GM19397 (cell line): ENCODE measurements around the gene SASH3.

ENCODE experiments used
- ATAC-seq: cut with Tn5 transposase; IDR thresholded peaks from one replicate; pipeline ENCODE4 v1.9.1; 2021; ENCODE audit warnings: mild to moderate bottlenecking, moderate library complexity; ENCODE audit not compliant: unreplicated experiment

SASH3 gene

DNA sequence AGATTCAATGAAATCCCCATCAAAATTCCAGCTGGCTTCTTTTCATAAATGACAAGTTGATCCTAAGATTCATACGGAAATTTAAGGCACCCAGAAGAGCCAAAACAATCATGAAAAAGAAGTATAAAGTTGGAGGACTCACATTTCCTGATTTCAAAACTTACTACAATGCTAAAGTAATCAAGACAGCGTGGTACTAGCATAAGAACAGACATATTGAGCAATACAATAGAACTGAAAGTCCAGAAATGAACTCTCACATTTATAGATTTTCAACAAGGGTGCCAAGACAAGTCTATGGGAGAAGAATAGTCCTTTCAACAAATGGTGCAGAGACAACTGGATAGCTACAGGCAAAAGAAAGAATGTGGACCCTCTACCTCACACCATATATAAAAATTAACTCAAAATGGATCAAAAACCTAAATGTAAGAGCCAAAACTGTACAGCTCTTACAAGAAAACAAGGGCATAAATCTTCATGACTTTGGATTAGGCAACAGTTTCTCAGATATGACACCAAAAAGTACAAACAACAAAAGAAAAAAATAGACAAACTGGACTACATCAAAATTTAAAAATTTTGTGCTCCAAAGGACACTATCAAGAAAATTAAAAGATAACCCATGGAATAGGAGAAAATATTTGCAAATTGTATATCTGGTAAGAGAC lies 28.5 kb downstream of the SASH3 start:
- ATAC-seq = no peak

DNA sequence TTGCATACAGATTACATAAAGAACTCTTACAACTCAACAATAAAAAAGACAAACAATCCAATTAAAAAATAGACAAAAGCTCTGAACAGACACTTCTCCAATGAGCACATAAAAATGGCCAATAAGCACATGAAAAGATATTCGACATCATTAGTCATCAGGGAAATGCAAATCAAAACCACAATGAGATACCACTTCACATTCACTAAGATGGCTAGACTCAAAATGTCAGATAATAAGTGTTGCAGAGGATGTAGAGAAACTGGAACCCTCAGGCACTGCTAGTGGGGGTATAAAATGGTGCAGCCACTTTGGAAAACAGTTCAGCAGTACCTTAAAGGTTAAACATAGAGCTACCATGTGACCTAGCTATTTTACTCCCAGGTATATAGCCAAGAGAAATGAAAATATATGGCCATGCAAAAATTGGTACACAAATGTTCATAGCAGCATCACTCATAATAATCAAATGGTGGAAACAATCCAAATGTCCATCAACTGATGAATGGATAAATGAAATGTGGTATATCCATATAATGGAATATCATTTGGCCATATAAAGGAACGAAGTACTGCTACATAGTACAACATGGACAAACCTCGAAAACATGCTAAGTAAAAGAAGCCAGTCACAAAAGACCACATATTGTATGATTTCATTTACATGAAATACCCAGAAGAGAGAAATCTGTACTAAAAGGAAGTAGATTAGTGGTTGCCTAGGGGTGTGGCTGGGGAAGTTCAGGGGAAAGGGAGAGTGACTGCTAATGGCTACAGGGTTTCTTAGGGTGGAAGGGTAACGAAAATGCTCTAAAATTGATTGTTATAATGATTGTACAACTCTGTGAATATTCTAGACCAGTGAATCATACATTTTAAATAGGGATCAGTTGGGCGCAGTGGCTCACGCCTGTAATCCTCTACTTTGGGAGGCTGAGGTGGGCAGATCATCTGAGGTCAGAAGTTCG lies 29.4 kb downstream of the SASH3 start:
- no peak for ATAC-seq

DNA sequence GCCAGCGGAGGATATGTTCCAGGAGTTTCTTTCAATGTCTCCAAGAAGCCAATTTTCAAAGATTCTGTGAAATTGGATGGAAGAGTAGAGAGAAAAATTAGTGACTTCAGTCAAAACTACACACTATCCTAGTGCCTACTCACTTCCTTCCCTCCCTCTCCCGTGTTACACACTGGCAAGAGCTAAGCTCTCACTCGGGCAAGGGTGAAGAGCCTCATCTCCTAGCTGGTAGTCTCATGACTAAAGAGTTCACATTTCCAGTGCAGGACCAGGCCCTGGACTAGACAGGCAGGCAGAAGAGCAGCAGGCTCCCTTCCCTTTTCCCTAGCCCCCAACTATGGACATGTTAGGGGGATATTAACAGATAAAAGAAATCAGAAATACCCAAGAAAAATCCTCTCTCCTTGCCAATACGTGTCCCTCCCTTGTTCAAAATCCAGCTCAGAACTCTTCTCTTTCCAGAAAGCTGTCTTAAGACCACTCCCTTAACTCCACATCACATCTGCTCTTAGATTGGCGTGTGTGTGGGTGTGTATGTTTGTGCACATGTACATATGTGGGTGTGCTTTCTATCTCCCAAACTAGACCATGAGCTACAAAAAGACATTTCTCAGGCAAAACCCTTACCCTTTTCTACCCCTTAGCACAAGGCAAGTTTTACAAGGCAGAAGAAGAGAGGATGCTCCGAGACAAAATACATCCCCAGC lies 34.1 kb downstream of the SASH3 start:
- ATAC-seq = no peak

DNA sequence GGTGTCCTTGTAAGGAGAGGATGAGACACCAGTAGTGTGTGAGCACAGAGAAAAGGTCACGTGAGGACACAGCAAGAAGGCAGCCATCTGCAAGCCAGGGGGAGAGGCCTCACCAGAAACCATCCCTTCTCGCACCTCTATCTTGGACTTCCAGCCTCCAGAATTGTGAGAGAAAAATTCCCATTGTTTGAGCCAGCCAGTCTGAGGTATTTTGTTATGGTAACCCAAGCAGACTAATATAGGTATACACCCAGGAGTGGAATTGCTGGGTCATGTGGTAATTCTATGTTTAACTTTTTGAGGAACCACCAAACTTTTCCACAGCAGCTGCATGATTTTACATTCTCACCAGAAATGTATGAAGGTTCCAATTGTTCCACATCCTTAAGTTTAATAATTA lies 38.4 kb downstream of the SASH3 start:
- ATAC-seq = no peak

DNA sequence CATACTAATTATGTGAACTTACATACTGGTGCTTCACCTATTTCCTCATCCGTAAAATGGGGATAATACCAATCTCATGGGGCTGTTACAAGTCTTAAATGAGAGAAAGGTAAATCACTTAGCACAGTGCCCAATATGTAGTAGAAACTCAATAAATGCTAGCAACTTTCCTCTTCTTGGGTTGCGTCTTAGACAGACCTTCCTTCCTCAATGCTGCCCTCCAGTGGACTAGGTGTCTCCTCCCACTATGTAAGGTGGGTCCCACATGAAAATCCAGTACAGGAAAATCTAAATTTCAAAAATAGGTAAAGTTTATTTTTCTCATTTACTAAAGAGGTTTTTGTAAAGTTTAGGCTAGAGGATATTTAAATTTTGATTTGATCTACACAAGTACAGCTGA lies 43.4 kb downstream of the SASH3 start:
- ATAC-seq = no peak

DNA sequence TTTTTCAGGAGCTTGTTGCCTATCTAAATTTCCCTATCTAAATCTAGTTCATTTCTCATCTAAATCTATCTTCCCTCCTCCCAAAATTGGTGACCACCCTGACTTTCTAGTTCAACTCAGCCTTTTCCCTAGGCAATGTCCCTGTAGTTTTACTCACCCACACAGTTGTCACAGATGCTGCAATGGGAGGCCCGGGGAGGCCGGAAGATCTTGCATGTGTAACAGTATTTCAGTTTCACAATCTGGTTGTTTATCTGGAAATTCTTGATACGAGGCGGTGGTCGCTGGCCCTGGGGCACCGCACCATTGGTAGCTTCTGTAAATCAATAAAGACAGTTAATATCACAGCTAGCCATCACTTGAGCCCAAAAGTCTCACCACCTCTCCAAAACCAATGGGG lies 43.8 kb downstream of the SASH3 start:
- ATAC-seq = no peak

DNA sequence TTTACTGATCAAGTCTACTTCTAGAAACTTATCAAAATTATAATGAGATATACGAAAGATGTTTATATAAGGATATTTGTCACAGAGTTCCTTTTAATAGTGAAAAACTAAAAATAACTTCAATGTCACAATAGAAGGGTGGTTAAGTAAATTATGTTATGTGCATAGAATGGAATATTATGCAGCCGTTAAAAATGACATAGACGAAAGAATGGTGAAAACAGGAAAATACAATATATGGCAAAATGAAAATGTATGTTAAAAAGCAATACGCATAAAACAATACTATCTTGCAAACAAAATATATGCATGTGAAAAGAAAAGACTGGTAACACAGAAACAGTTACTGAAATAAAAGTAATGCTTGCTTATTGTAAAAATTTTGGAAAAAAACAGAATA lies 44.9 kb downstream of the SASH3 start:
- no peak for ATAC-seq

DNA sequence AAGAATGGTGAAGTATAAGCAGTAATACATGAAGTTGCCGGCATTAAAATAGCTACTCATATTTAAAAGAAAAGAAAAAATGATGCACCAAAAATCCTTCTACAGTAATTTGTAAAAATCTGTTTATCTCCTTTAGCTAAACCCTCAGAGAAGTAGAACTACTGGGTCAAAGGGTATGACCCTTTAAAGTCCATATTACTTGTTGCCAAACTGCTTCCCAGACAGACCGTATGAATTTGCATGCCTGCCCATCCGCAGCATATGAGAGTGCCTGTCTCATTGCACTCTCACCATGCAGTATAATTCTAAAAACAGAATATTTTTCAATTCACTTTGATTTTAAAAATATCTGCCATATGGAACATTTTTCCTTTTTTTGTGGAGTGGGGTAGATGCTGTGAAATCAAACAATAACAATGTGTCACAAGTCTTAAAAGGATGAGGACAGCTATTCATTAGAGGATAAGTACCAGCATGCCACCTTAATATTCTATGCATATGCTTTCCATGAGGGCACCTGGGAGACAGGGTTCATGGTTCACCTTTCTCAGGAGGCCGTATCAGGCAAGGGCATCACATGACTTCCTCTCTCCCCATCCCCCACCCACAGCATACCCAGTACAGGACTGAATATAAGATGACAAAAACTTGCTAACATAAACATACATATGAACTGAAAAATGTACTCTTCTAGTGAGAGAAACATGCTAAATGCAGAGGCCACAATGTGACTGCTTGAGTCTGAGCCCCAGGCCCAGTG lies 46.2 kb downstream of the SASH3 start:
- no peak for ATAC-seq

DNA sequence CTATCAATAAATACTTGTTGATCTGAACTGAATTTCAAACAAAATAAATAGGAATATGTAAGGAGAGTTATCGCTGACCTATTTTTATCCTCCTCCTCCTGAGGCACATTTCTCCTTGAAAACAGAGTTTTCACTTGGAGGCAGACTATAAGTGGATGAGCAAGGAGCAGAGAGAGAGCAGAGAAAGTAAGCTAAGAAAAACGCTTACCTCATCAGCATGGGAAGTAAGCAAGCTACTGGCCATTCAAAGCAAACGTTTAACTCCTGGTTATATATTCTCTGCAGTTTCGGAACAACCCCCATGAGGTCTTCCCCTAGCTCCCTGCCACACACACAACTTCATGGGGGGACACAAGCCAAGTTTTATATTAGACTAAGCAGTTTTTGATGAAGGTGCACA lies 50.7 kb downstream of the SASH3 start:
- no peak for ATAC-seq

DNA sequence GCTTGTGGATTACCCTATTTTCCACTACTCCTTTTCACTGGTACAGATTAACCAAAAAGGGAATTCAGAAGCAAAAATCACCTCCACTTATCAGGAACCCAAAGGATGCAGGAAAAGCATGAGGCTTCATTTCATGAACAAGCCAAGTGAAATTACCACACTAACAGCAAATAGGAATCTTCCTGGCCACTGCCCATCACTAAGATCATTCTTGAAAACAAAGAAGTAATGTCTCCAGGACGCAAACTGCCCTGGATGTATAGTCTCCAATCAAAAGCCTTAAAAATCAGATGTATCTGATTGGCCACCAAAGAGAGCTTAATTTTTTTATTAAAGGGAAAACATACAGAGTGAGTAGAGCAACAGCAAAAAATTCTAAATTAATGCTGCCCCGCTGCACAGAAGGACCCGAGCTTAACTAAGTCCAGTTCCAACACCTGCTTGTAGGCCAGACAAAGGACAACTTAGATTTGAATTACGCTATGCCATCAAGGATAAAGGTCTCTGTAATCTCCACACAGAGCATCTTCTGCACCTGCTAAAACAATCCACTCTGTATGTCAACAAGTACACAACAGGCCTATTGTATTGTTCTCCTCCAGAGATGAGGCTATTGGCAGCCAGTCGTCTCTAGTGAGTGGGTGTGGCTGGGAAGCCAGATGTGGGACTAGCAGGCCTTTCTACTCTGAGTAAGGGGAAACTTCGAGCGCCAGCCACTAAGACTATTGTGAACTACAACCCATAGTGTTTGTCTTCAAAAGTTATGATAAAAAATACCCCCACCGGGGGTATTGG lies 51.5 kb downstream of the SASH3 start:
- no peak for ATAC-seq

DNA sequence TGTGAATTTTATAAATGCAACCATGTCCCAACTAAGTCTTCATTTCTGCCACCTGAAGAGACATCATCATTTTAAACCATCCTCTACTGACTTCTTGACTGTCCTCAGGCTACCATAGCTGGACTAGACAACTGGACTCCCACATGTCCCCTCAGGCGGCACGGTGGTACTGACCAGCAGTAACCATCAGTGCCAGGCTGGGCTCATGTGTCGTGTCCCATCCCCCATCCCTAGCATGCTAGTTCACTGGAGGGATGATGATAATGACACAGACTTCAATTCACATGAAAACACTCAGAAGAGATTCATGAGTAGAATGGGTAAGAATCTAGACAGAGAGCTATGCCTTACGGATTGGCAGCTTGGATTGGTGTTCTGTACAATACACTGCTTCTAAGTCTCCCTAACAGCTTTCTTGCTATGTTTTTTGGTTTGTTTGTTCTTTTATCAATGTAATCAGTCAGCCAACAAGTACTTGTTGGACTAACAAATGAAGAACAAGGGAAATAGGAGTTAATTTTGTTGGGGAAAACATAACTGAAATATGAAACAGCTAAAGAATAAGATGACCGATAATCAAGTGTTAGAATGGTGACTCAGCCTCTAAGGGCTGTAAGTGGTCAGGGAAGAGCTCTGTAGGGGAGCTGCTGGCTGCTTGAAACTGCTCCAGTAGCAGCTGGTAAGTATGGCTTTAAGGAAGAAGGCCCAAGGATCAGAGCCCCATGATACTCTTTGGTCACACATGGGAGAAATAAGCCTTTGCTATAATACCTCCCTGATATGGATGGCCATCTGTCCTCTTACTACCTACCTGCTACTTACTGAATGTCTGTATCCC lies 53.6 kb downstream of the SASH3 start:
- no peak for ATAC-seq

DNA sequence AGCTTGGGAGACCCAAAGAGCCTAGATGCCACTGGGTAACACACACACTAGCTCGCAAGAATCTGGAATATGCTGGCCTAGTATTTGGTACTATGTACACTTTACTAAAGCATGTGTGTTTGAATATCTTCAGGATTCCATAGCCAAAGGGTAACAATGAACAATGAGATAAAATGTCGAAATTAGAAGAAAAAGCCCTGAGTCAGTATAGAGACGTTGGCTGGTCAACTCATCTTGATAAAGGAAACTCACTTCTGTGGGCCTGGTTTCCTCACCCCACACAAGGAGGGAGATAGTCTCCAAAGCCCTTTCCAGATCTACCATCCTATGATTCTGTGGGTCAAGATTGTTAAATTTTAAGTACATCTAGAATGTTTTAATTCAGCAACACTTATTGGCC lies 57.1 kb downstream of the SASH3 start:
- no peak for ATAC-seq

DNA sequence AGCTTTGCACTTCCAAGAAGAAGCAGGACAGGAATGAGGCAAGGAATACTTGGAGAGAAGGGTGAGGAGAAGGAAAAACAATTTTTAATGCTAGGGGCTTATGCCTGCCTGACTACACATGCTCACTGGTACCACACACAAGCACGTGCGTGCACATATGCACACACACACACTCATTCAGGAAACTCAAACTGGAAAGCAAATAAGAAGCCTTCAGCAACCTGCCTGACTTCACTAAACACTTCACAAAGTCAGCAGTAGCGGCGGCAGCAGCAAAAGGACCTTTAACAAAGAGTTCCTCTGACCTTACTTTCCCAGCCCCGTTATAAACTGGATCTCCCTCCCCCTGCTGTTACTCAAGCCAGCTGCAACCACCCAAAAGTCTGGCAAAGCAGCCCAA lies 60.6 kb downstream of the SASH3 start:
- no peak for ATAC-seq

DNA sequence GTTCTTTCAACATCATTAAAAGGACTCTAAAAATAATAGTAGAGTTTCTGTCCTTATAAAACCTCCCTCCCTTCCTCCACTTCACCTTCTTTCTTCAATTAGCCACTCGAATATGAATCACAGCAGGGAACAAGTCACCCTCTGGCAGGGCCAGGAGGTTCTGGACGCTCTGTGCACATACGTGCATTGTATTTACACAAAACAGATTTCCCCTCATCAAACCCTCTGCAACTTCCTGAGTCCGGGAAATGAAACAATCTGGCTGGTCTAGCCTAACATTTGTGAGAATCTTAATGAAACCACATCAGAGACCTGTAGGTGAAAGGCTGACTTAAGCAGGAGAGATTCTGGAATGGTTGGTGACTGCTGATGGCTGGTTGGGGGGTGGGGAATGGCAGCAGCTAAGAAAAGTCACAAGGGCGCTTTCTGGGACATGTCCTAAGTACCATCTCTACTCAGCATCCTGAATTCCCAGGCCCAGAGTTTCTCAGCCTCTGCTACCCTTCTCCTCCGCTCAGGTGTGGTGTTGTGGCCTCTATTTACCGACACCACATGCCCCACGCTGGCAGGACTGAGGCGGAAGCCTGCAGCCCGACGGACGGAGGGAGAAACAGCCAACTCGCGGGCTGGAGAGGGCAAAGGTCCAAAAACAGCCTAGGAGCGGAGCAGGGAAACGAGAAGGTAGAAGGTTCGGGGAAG lies 62.9 kb downstream of the SASH3 start:
- ATAC-seq = no peak

DNA sequence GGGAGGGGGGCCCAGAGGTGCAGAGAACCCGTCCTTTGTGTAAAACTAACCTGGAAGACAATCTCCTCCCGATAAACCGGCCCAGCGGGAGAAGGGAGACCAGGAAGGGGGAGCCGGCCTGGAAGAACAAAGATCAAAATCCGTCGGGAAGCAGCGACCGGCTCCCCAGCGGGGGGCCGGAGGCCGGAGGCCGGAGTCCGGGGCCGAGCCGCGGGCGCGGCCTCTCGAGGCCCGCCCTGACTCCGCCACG lies 63.4 kb downstream of the SASH3 start:
- no peak for ATAC-seq

DNA sequence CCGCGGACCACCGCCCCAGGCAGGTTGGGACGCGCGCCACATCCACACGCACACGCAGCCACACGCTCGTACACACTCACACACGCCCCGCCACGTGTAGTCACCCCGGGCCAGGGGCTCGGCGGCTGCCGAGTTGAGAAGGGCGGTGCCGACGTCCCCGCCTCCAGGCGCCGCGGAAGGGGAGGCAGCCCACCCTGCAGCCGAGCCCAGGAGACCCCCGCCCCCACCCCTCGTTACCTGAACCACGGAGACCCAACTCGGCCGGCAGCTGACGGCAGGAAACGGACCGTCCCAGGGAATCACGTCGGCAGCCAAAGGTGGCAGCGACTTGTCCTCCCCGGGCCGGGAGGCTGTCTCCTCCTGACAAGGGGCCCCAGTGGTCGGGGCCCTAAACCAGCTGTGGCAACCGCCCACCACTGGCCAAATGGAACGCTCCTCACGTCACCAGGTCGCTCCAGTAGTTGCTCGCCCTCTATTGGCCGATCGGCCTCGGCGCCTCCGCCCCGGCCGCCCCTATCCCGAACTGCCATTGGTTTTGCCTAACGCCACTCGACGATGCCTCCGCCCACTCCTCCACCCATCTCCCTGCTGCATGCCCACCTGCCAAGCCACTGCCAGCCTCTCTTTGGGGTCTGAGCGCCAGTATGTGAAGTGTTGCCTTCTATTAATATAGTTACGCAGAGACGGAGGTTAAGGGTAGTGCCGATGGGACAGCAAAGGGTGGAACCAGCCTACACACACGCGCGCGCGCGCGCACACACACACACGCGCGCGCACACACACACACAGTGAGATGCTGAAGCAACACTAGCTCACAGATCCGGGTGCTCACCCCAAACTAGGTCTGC lies 63.9 kb downstream of the SASH3 start, which contains the start of gene ZDHHC9:
Gene ZDHHC9 (minus strand): TSS at position 428 of the 848 bp plus-strand sequence. CDS start 1,941 bp downstream, outside the sequence.
- ATAC-seq = peak; percentile 98
